ENCODE results near the gene PTH2. TPM values are rescaled to one million over a fixed set of nuclear protein-coding genes. Genes with fewer than 3 reads are reported as not detected.

Gene PTH2
- polyA plus RNA-seq, 1 donor from 2014 or later: not detected

DNA sequence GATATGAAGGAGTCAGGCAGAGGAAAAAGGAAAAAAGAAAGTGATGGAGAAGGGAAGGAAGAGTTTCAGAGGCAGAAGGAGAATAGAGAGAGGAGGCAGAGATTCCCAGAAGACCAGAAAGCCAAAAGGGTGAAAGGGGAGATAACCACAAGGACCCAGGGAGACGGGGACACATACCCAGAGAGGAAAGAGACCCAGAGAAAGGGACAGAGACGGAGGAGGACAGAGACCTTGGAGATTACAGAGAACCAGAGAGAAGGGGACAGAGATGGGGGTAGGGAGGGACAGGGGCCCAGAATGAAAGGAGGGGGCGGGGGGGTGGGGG lies 1.4 kb downstream of the PTH2 start:
- Histone ChIP-seq H3K9me3 (ENCODE audit: low read length) (no peaks in the 10 kb centered on the region), H3K27ac (ENCODE audit: low read length) (no peak overlapping the region), H3K27me3 (ENCODE audit: insufficient read depth, low read depth, low read length) (peaks cover 71% of the 10 kb centered on the region), H3F3A (ENCODE audit: insufficient read depth, low read length, poor library complexity, severe bottlenecking) (no peaks in the 10 kb centered on the region), H3K9me2 (ENCODE audit: insufficient read depth, low read length) (no peaks in the 10 kb centered on the region), H3K9ac (ENCODE audit: low read length) (no peak overlapping the region), H3K4me3 (ENCODE audit: low read length) (no peak overlapping the region), H2AFZ (ENCODE audit: low read depth, low read length) (no peak overlapping the region), H3K79me2 (replicated peaks; ENCODE audit: insufficient read depth, low read length) (no peaks in the 10 kb centered on the region), H3K4me2 (ENCODE audit: low read length) (no peak overlapping the region), H3K36me3 (ENCODE audit: insufficient read depth, low read length) (no peaks in the 10 kb centered on the region), H4K20me1 (ENCODE audit: insufficient read depth) (no peaks in the 10 kb centered on the region)
- TF ChIP-seq POLR2AphosphoS5 (IDR thresholded peaks at IDR 0.05): no peak
- TF ChIP-seq, protein P1, sequence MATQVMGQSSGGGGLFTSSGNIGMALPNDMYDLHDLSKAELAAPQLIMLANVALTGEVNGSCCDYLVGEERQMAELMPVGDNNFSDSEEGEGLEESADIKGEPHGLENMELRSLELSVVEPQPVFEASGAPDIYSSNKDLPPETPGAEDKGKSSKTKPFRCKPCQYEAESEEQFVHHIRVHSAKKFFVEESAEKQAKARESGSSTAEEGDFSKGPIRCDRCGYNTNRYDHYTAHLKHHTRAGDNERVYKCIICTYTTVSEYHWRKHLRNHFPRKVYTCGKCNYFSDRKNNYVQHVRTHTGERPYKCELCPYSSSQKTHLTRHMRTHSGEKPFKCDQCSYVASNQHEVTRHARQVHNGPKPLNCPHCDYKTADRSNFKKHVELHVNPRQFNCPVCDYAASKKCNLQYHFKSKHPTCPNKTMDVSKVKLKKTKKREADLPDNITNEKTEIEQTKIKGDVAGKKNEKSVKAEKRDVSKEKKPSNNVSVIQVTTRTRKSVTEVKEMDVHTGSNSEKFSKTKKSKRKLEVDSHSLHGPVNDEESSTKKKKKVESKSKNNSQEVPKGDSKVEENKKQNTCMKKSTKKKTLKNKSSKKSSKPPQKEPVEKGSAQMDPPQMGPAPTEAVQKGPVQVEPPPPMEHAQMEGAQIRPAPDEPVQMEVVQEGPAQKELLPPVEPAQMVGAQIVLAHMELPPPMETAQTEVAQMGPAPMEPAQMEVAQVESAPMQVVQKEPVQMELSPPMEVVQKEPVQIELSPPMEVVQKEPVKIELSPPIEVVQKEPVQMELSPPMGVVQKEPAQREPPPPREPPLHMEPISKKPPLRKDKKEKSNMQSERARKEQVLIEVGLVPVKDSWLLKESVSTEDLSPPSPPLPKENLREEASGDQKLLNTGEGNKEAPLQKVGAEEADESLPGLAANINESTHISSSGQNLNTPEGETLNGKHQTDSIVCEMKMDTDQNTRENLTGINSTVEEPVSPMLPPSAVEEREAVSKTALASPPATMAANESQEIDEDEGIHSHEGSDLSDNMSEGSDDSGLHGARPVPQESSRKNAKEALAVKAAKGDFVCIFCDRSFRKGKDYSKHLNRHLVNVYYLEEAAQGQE (IDR thresholded peaks at IDR 0.05; ENCODE audit: borderline replicate concordance): no peak
- no peak for TF ChIP-seq RAD21 (conservative IDR thresholded peaks at IDR 0.05)
- no peak for TF ChIP-seq MXI1 (conservative IDR thresholded peaks at IDR 0.05; ENCODE audit: poor library complexity, severe bottlenecking)
- TF ChIP-seq EP300 (conservative IDR thresholded peaks at IDR 0.05; ENCODE audit: poor library complexity, severe bottlenecking): no peak
- TF ChIP-seq SMC3 (conservative IDR thresholded peaks at IDR 0.05; ENCODE audit: poor library complexity): no peak
- no peak for TF ChIP-seq TAF1 (IDR thresholded peaks at IDR 0.05; ENCODE audit: low read depth)
- TF ChIP-seq, protein P2, sequence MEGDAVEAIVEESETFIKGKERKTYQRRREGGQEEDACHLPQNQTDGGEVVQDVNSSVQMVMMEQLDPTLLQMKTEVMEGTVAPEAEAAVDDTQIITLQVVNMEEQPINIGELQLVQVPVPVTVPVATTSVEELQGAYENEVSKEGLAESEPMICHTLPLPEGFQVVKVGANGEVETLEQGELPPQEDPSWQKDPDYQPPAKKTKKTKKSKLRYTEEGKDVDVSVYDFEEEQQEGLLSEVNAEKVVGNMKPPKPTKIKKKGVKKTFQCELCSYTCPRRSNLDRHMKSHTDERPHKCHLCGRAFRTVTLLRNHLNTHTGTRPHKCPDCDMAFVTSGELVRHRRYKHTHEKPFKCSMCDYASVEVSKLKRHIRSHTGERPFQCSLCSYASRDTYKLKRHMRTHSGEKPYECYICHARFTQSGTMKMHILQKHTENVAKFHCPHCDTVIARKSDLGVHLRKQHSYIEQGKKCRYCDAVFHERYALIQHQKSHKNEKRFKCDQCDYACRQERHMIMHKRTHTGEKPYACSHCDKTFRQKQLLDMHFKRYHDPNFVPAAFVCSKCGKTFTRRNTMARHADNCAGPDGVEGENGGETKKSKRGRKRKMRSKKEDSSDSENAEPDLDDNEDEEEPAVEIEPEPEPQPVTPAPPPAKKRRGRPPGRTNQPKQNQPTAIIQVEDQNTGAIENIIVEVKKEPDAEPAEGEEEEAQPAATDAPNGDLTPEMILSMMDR (IDR thresholded peaks at IDR 0.05; ENCODE audit: poor library complexity, severe bottlenecking): no peak
- TF ChIP-seq EZH2 (IDR thresholded peaks at IDR 0.05; ENCODE audit: borderline replicate concordance, insufficient read depth, low read length, poor library complexity, severe bottlenecking): no peak

DNA sequence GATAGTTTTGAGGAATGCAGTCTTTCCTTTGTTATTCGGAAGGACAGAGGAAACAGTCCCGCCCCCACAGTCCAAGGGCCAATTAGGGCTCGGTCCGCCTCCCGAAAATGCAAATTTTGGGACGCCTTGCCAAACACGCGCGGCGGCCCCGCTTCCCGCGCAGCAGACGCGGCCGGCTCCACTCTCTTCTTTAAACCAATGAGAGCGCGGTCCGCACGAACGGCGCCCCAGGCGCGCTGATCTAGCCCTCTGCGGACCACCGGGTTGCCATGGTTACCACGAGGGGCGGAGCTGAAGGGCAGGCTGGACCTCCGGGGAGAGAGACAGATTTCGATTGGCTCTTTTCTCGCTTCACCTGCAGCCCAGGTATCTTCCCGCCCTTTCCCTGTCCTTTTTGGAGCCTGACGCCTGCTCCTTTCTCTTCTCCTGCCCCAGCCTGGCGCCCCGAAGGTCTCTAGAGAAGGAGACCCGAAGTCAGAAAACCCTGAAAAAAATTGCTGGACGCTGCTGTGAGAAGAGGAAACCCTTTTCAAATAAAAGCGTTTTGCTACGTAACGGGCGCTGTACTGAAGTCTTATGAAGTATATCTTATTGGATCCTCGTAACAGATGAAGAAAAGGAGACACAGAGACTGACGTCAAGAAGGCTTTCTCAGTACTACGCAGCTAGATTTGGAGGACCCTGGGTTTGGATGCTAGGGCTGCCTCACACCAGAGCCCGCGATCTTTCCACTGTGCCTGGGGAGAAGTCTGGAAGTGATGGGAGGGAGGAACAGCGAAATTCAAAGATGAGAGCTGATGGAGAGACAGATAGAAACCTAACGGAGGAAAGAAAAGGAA lies 2.0 kb downstream of the PTH2 start:
- Histone ChIP-seq H3K4me3 (ENCODE audit: low read length) (peak overlapping the region; percentile 57), H2AFZ (ENCODE audit: low read depth, low read length) (no peak overlapping the region), H3K9ac (ENCODE audit: low read length) (no peak overlapping the region), H3F3A (ENCODE audit: insufficient read depth, low read length, poor library complexity, severe bottlenecking) (no peaks in the 10 kb centered on the region), H3K9me3 (ENCODE audit: low read length) (no peaks in the 10 kb centered on the region), H3K27ac (ENCODE audit: low read length) (no peak overlapping the region), H3K9me2 (ENCODE audit: insufficient read depth, low read length) (no peaks in the 10 kb centered on the region), H4K20me1 (ENCODE audit: insufficient read depth) (no peaks in the 10 kb centered on the region), H3K79me2 (replicated peaks; ENCODE audit: insufficient read depth, low read length) (no peaks in the 10 kb centered on the region), H3K4me2 (ENCODE audit: low read length) (peak overlapping the region; percentile 51), H3K27me3 (ENCODE audit: insufficient read depth, low read depth, low read length) (peaks cover 65% of the 10 kb centered on the region), H3K36me3 (ENCODE audit: insufficient read depth, low read length) (no peaks in the 10 kb centered on the region)
- TF ChIP-seq POLR2AphosphoS5 (IDR thresholded peaks at IDR 0.05): no peak

Measured in neural cell (in vitro differentiated cells).